GM23338 (cell line): ENCODE data around the gene OTOG. TPM values are rescaled to one million over a fixed set of nuclear protein-coding genes. Genes with fewer than 3 reads are reported as not detected.

Experiments used
- ATAC-seq: fragments of 200-7000 bp; cut with Tn5 transposase; 3 replicates; pipeline ENCODE4 v1.9.1; 2020
- DNase-seq: peaks from one replicate; pipeline ENCODE4 v3.0.0-alpha.2; 2015; ENCODE audit warnings: low spot score
- H2AFZ ChIP-seq: fragments of 200-600 bp; sonication (generic); 2 replicates; pipeline ENCODE4 v1.8.0; 2016; ENCODE audit warnings: antibody characterized with exemption, mild to moderate bottlenecking, moderate library complexity
- H3F3A ChIP-seq: fragments of 200-600 bp; sonication (generic); replicated peaks from 2 replicates; pipeline ENCODE4 v1.8.0; 2017; ENCODE audit warnings: antibody characterized with exemption, mixed run types, low read depth
- H3K27ac ChIP-seq: fragments of 200-600 bp; sonication (generic); 2 replicates; pipeline ENCODE4 v1.6.1; 2016; ENCODE audit warnings: low read depth
- H3K27me3 ChIP-seq: fragments of 200-600 bp; sonication (generic); 2 replicates; pipeline ENCODE4 v1.8.0; 2016; ENCODE audit warnings: mild to moderate bottlenecking, mixed run types, moderate library complexity; ENCODE audit not compliant: insufficient read depth
- H3K36me3 ChIP-seq: fragments of 200-600 bp; sonication (generic); 2 replicates; pipeline ENCODE4 v1.8.0; 2016; ENCODE audit warnings: mild to moderate bottlenecking; ENCODE audit not compliant: insufficient read depth
- H3K4me1 ChIP-seq: fragments of 200-600 bp; sonication (generic); 2 replicates; pipeline ENCODE4 v1.8.0; 2016; ENCODE audit warnings: mild to moderate bottlenecking, moderate library complexity; ENCODE audit not compliant: insufficient read depth
- H3K4me2 ChIP-seq: fragments of 200-600 bp; sonication (generic); 2 replicates; pipeline ENCODE4 v1.7.1; 2017; ENCODE audit warnings: mixed run types
- H3K4me3 ChIP-seq: fragments of 200-600 bp; sonication (generic); 2 replicates; pipeline ENCODE4 v1.6.1; 2016; ENCODE audit warnings: mixed run types
- H3K79me2 ChIP-seq: fragments of 200-600 bp; sonication (generic); replicated peaks from 2 replicates; pipeline ENCODE4 v1.8.0; 2017; ENCODE audit warnings: mild to moderate bottlenecking; ENCODE audit not compliant: insufficient read depth
- H3K9me2 ChIP-seq: fragments of 200-600 bp; sonication (generic); 2 replicates; pipeline ENCODE4 v1.8.0; 2017; ENCODE audit not compliant: insufficient read depth
- H4K20me1 ChIP-seq: fragments of 200-600 bp; sonication (generic); replicated peaks from 2 replicates; pipeline ENCODE4 v1.8.0; 2017; ENCODE audit warnings: mild to moderate bottlenecking; ENCODE audit not compliant: insufficient read depth
- H3K27ac Mint-ChIP-seq: 2 replicates; pipeline ENCODE4 v1.8.0; 2020; ENCODE audit warnings: inconsistent platforms, mild to moderate bottlenecking, moderate library complexity, mixed read lengths
- H3K27me3 Mint-ChIP-seq: 3 replicates; pipeline ENCODE4 v1.8.0; 2022; ENCODE audit warnings: low read depth, mild to moderate bottlenecking, moderate library complexity, mixed read lengths, inconsistent platforms; ENCODE audit not compliant: insufficient read depth, poor library complexity
- H3K36me3 Mint-ChIP-seq: 3 replicates; pipeline ENCODE4 v1.8.0; 2021; ENCODE audit warnings: low read depth, mild to moderate bottlenecking, inconsistent platforms, moderate library complexity, mixed read lengths
- H3K4me1 Mint-ChIP-seq: 3 replicates; pipeline ENCODE4 v1.8.0; 2020; ENCODE audit warnings: mild to moderate bottlenecking, inconsistent platforms, mixed read lengths
- H3K4me3 Mint-ChIP-seq: 3 replicates; pipeline ENCODE4 v1.8.0; 2021; ENCODE audit warnings: moderate library complexity, mild to moderate bottlenecking, inconsistent platforms, mixed read lengths
- H3K9me3 Mint-ChIP-seq: 3 replicates; pipeline ENCODE4 v1.8.0; 2020; ENCODE audit warnings: moderate library complexity, mild to moderate bottlenecking, inconsistent platforms, mixed read lengths
- CREB1 ChIP-seq: fragments of 250-450 bp; sonication (Bioruptor Pico); IDR thresholded peaks from 2 replicates; pipeline ENCODE4 v1.5.0; 2020; ENCODE audit warnings: low read depth, mild to moderate bottlenecking, moderate library complexity
- CTCF ChIP-seq, 2 experiments: fragments of 200-600 bp in 1 of 2; sonication (generic) in 1 of 2; conservative IDR thresholded peaks; 2 replicates each; pipeline versions ENCODE4 v1.5.1 to v1.6.1; 2016 to 2017; ENCODE audit warnings: antibody characterized with exemption in 2 of 2, low read depth in 2 of 2, mild to moderate bottlenecking in 2 of 2, moderate library complexity in 1 of 2
- ETS1 ChIP-seq: IDR thresholded peaks from 2 replicates; pipeline ENCODE4 v1.6.1; 2016; ENCODE audit warnings: antibody characterized with exemption
- EZH2 ChIP-seq: fragments of 200-600 bp; sonication (generic); IDR thresholded peaks from one replicate; pipeline ENCODE4 v1.8.0; 2017; ENCODE audit warnings: antibody characterized with exemption, mild to moderate bottlenecking, low read depth; ENCODE audit not compliant: unreplicated experiment
- EZH2phosphoT487 ChIP-seq: fragments of 200-600 bp; sonication (generic); IDR thresholded peaks from one replicate; pipeline ENCODE4 v1.8.1; 2018; ENCODE audit warnings: antibody characterized with exemption; ENCODE audit not compliant: unreplicated experiment
- JUNB ChIP-seq: IDR thresholded peaks from one replicate; pipeline ENCODE4 v1.6.1; 2016; ENCODE audit warnings: antibody characterized with exemption; ENCODE audit not compliant: unreplicated experiment
- NANOG ChIP-seq: IDR thresholded peaks from 2 replicates; pipeline ENCODE4 v1.6.1; 2016; ENCODE audit warnings: antibody characterized with exemption, borderline replicate concordance
- POLR2AphosphoS5 ChIP-seq: IDR thresholded peaks from 2 replicates; pipeline ENCODE4 v1.6.1; 2016; ENCODE audit warnings: antibody characterized with exemption, low read depth
- REST ChIP-seq: IDR thresholded peaks from one replicate; pipeline ENCODE4 v1.6.1; 2018; ENCODE audit warnings: antibody characterized with exemption; ENCODE audit not compliant: unreplicated experiment
- STAT1 ChIP-seq: IDR thresholded peaks from one replicate; pipeline ENCODE4 v1.6.1; 2016; ENCODE audit warnings: antibody characterized with exemption; ENCODE audit not compliant: unreplicated experiment
- ZNF114 ChIP-seq: fragments of 250-450 bp; sonication (Bioruptor Pico); IDR thresholded peaks from 2 replicates; pipeline ENCODE4 v1.5.0; 2020; ENCODE audit warnings: mild to moderate bottlenecking, moderate library complexity
- ZNF331 ChIP-seq: fragments of 250-450 bp; sonication (Bioruptor Pico); IDR thresholded peaks from 2 replicates; pipeline ENCODE4 v1.5.0; 2020; ENCODE audit warnings: low read depth, mild to moderate bottlenecking, moderate library complexity
- polyA plus RNA-seq: library from polyadenylated mRNA; unstranded; fragments of >200 nt; fragmentation: Nextera tagmentation; extraction: Ambion mirVana; gene quantifications from 2 replicates; pipeline ENCODE4 v1.2.1, GENCODE V29; 2016
- total RNA-seq: library from RNA; depleted of rRNA; stranded (reverse); fragments of >200 nt; shearing (Covaris generic); gene quantifications from 2 replicates; pipeline ENCODE4 v1.2.3, GENCODE V29; 2014
- TF ChIP-seq, protein P1 (sequence below): fragments of 250-450 bp; sonication (Bioruptor Pico); IDR thresholded peaks from 2 replicates; pipeline ENCODE4 v1.5.0; 2020; ENCODE audit warnings: mild to moderate bottlenecking, moderate library complexity

OTOG gene
- total and polyA plus RNA-seq, 2 experiments from 2014 or later = 0.40 to 0.52 TPM

DNA sequence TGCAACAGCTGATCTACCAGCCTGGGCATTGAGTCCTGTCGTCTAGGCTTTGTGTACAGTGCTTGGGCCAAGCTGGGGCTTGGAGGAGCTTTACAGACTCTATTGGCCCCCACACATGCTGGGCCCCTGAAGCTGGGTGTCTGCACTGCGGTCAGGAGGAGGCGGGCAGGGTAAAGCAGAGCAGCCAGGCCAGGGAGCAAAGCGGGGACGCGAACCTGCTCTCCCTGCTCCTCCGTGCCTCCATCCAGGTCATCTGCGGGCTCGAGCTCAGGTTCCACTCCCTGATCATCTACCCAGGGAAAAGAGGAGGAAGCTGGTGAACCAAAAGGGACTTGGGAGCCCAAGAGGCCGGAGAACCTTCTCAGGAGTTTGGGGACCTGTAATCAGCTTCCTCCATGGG is 29.9 kb upstream of the OTOG start:
- no peak overlapping the region for H3K4me3 Mint-ChIP-seq
- no peaks in the 10 kb centered on the region for H4K20me1 ChIP-seq
- peaks cover 15% of the 10 kb centered on the region; the same call in 1 of the 2 replicates for H3K4me1 ChIP-seq
- no peak for ATAC-seq
- H2AFZ ChIP-seq = no peak overlapping the region
- no peaks in the 10 kb centered on the region for H3F3A ChIP-seq
- no peak for TF ChIP-seq EZH2
- TF ChIP-seq JUNB = no peak
- no peak for TF ChIP-seq ZNF114
- TF ChIP-seq REST = no peak
- TF ChIP-seq CTCF (conservative IDR thresholded peaks at IDR 0.05; ENCODE audit: low read depth in 2 of 2) = no peak
- TF ChIP-seq, protein P1, sequence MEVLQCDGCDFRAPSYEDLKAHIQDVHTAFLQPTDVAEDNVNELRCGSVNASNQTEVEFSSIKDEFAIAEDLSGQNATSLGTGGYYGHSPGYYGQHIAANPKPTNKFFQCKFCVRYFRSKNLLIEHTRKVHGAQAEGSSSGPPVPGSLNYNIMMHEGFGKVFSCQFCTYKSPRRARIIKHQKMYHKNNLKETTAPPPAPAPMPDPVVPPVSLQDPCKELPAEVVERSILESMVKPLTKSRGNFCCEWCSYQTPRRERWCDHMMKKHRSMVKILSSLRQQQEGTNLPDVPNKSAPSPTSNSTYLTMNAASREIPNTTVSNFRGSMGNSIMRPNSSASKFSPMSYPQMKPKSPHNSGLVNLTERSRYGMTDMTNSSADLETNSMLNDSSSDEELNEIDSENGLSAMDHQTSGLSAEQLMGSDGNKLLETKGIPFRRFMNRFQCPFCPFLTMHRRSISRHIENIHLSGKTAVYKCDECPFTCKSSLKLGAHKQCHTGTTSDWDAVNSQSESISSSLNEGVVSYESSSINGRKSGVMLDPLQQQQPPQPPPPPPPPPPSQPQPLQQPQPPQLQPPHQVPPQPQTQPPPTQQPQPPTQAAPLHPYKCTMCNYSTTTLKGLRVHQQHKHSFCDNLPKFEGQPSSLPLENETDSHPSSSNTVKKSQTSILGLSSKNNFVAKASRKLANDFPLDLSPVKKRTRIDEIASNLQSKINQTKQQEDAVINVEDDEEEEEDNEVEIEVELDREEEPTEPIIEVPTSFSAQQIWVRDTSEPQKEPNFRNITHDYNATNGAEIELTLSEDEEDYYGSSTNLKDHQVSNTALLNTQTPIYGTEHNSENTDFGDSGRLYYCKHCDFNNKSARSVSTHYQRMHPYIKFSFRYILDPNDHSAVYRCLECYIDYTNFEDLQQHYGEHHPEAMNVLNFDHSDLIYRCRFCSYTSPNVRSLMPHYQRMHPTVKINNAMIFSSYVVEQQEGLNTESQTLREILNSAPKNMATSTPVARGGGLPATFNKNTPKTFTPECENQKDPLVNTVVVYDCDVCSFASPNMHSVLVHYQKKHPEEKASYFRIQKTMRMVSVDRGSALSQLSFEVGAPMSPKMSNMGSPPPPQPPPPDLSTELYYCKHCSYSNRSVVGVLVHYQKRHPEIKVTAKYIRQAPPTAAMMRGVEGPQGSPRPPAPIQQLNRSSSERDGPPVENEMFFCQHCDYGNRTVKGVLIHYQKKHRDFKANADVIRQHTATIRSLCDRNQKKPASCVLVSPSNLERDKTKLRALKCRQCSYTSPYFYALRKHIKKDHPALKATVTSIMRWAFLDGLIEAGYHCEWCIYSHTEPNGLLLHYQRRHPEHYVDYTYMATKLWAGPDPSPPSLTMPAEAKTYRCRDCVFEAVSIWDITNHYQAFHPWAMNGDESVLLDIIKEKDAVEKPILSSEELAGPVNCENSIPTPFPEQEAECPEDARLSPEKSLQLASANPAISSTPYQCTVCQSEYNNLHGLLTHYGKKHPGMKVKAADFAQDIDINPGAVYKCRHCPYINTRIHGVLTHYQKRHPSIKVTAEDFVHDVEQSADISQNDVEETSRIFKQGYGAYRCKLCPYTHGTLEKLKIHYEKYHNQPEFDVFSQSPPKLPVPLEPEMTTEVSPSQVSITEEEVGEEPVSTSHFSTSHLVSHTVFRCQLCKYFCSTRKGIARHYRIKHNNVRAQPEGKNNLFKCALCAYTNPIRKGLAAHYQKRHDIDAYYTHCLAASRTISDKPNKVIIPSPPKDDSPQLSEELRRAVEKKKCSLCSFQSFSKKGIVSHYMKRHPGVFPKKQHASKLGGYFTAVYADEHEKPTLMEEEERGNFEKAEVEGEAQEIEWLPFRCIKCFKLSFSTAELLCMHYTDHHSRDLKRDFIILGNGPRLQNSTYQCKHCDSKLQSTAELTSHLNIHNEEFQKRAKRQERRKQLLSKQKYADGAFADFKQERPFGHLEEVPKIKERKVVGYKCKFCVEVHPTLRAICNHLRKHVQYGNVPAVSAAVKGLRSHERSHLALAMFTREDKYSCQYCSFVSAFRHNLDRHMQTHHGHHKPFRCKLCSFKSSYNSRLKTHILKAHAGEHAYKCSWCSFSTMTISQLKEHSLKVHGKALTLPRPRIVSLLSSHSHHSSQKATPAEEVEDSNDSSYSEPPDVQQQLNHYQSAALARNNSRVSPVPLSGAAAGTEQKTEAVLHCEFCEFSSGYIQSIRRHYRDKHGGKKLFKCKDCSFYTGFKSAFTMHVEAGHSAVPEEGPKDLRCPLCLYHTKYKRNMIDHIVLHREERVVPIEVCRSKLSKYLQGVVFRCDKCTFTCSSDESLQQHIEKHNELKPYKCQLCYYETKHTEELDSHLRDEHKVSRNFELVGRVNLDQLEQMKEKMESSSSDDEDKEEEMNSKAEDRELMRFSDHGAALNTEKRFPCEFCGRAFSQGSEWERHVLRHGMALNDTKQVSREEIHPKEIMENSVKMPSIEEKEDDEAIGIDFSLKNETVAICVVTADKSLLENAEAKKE (CRISPR knock-in tag) = no peak
- no peak for TF ChIP-seq NANOG
- TF ChIP-seq STAT1 = no peak
- no peak for TF ChIP-seq ETS1
- TF ChIP-seq ZNF331 = no peak
- no peak for TF ChIP-seq POLR2AphosphoS5
- no peak for TF ChIP-seq CREB1 (CRISPR knock-in tag)
- TF ChIP-seq EZH2phosphoT487 = no peak
- H3K9me3 Mint-ChIP-seq = no peaks in the 10 kb centered on the region; the same call in 2 of the 3 replicates
- no peak overlapping the region for H3K4me2 ChIP-seq
- no peak overlapping the region for H3K27ac ChIP-seq
- no peaks in the 10 kb centered on the region for H3K27me3 ChIP-seq
- no peaks in the 10 kb centered on the region for H3K79me2 ChIP-seq
- H3K4me3 ChIP-seq = no peak overlapping the region
- H3K36me3 Mint-ChIP-seq = peaks cover 5% of the 10 kb centered on the region; the same call in 2 of the 3 replicates
- DNase-seq = no peak
- H3K27me3 Mint-ChIP-seq = peaks cover 9% of the 10 kb centered on the region
- H3K4me1 Mint-ChIP-seq = peaks cover 23% of the 10 kb centered on the region
- H3K36me3 ChIP-seq = no peaks in the 10 kb centered on the region
- no peak overlapping the region for H3K27ac Mint-ChIP-seq
- H3K9me2 ChIP-seq = 0 out of 2 replicates have a peak, but pooled peaks cover 5% of the 10 kb centered on the region
